Mucosa of descending colon (tissue), 3 donors: ENCODE results near the gene RTEL1. TPM values are rescaled to one million over a fixed set of nuclear protein-coding genes. Genes with fewer than 3 reads are reported as not detected.
A peak's percentile ranks its signal among the peaks of the same experiment; 100 is the strongest.

ENCODE experiments used
- ATAC-seq: fragments of 200-7000 bp; cut with Tn5 transposase; one replicate; pipeline ENCODE4 v1.9.1; 2020; ENCODE audit warnings: mild to moderate bottlenecking, moderate library complexity
- DNase-seq, 3 donors: peaks; one replicate each; pipeline ENCODE4 v3.0.0-alpha.2; 2020
- H3K36me3 ChIP-seq: fragments of 200-600 bp; one replicate; pipeline ENCODE4 v1.8.0; 2021; ENCODE audit warnings: low read depth, mild to moderate bottlenecking
- H3K4me1 ChIP-seq: fragments of 200-600 bp; one replicate; pipeline ENCODE4 v1.8.0; 2021; ENCODE audit warnings: low read depth, mild to moderate bottlenecking
- H3K4me3 ChIP-seq: fragments of 200-600 bp; one replicate; pipeline ENCODE4 v1.8.0; 2021; ENCODE audit warnings: mild to moderate bottlenecking
- H3K9me3 ChIP-seq: fragments of 200-600 bp; one replicate; pipeline ENCODE4 v1.8.0; 2021; ENCODE audit warnings: mild to moderate bottlenecking
- CTCF ChIP-seq: fragments of 200-600 bp; IDR thresholded peaks from one replicate; pipeline ENCODE4 v1.8.0; 2022; ENCODE audit warnings: antibody characterized with exemption, mild to moderate bottlenecking
- intact Hi-C, 2 donors: fragments of 100-400 bp; cut with DNase I in 1 of 2; cut with micrococcal nuclease in 1 of 2; formaldehyde crosslinking; loops; one replicate each; pipeline versions ENCODE4 v1.11.0 to v1.11.1; 2022; cut with DNase I, micrococcal nuclease
- total RNA-seq, 3 donors: library from RNA; stranded (reverse); fragmentation: NEBNext Ultra II Directional in 2 of 3; extraction: Animal tissue kit (Norgen Biotek cat#: 25700) in 2 of 3; gene quantifications; one replicate each; pipeline versions ENCODE4 v1.2.1 to v1.2.4, GENCODE V29; 2021 to 2023
- donor health status: DM: no; HTN: no; CAD: no; lungs with moderate emphysema.
- donor health status: DM: no; HTN: no; CAD: no.
- donor health status: DM: no; HTN: yes; CAD: no.

The RTEL1 gene
- total RNA-seq, 3 donors from 2014 or later, result 23.5 to 42.8 (median 34.2) TPM

- peak in 1 of 3 donors; percentile 34 for DNase-seq
- no peak for ATAC-seq
- H3K36me3 ChIP-seq, result no peaks in the 10 kb centered on the region
- no peaks in the 10 kb centered on the region for H3K9me3 ChIP-seq
- no peak overlapping the region for H3K4me3 ChIP-seq
- H3K4me1 ChIP-seq, result no peaks in the 10 kb centered on the region
- TF ChIP-seq CTCF, result no peak
- intact Hi-C loops, result no loop called here
Observed at GRCh38 chr20:63678071-63678470, 20.0 kb downstream of the RTEL1 start.

GRCh38 chr20:63678667-63679465 is 20.8 kb downstream of the RTEL1 start:
- Histone ChIP-seq H3K36me3 (no peaks in the 10 kb centered on the region), H3K4me1 (no peaks in the 10 kb centered on the region), H3K9me3 (no peaks in the 10 kb centered on the region), H3K4me3 (no peak overlapping the region)
- intact Hi-C loops, result no loop called here
- no peak for TF ChIP-seq CTCF
- DNase-seq (no peak), ATAC-seq (no peak)

- intact Hi-C loops, result no loop called here
- Histone ChIP-seq H3K4me3 (no peak overlapping the region), H3K9me3 (no peaks in the 10 kb centered on the region), H3K4me1 (no peaks in the 10 kb centered on the region), H3K36me3 (no peaks in the 10 kb centered on the region)
- DNase-seq (no peak), ATAC-seq (no peak)
- TF ChIP-seq CTCF, result no peak
Observed at GRCh38 chr20:63679799-63680305, 21.7 kb downstream of the RTEL1 start.

GRCh38 chr20:63680427-63680826 is 22.3 kb downstream of the RTEL1 start:
- DNase-seq, result peak in 1 of 3 donors; percentile 43
- Histone ChIP-seq H3K36me3 (no peaks in the 10 kb centered on the region), H3K4me3 (no peak overlapping the region), H3K4me1 (no peaks in the 10 kb centered on the region), H3K9me3 (no peaks in the 10 kb centered on the region)
- TF ChIP-seq CTCF, result no peak
- intact Hi-C loops, result no loop called here
- no peak for ATAC-seq

- Histone ChIP-seq H3K4me3 (no peak overlapping the region), H3K4me1 (peaks cover 1% of the 10 kb centered on the region), H3K36me3 (no peaks in the 10 kb centered on the region), H3K9me3 (no peaks in the 10 kb centered on the region)
- no peak for ATAC-seq
- no peak for TF ChIP-seq CTCF
- intact Hi-C loops, result no loop called here
- DNase-seq, result no peak
Observed at GRCh38 chr20:63680857-63681608, 22.9 kb downstream of the RTEL1 start.
